Mucosa of gallbladder (tissue), 1 donor: ENCODE results near the gene FBXO5. TPM values are rescaled to one million over a fixed set of nuclear protein-coding genes. Genes with fewer than 3 reads are reported as not detected.
A peak's percentile ranks its signal among the peaks of the same experiment; 100 is the strongest.
"Not testable (repeated sequence)": the region's sequence is repeated elsewhere in the genome, so short reads cannot be mapped to it uniquely, and the experiment has no call there.

ENCODE experiments used
- DNase-seq: peaks from one replicate; pipeline ENCODE4 v3.0.0-alpha.2; 2020; ENCODE audit warnings: low spot score
- total RNA-seq: library from RNA; stranded (reverse); gene quantifications from one replicate; pipeline ENCODE4 v1.2.1, GENCODE V29; 2021
- donor health status: DM: no; HTN: no; CAD: no.

FBXO5 gene
- total RNA-seq, 1 donor from 2014 or later: 3.3 TPM

GRCh38 chr6:152993431-152993830 lies 10.6 kb upstream of the FBXO5 start:
- DNase-seq: no peak

- no peak for DNase-seq
Measured at GRCh38 chr6:152986978-152987377, 4.1 kb upstream of the FBXO5 start.

- not testable (repeated sequence) for DNase-seq
Measured at GRCh38 chr6:152985300-152985699, 2.5 kb upstream of the FBXO5 start.

- no peak for DNase-seq
Measured at GRCh38 chr6:152984513-152984872, 1.7 kb upstream of the FBXO5 start.

- peak; percentile 68 for DNase-seq
Measured at GRCh38 chr6:152983637-152984512, 1.0 kb upstream of the FBXO5 start.

- no peak for DNase-seq
Measured at GRCh38 chr6:152981989-152982903, 595 bp downstream of the FBXO5 start.

- no peak for DNase-seq
Measured at GRCh38 chr6:152981219-152981618, 1.6 kb downstream of the FBXO5 start.

- DNase-seq: no peak
Measured at GRCh38 chr6:152980656-152981055, 2.2 kb downstream of the FBXO5 start.

- DNase-seq: no peak
Measured at GRCh38 chr6:152979116-152979515, 3.7 kb downstream of the FBXO5 start.

- DNase-seq: no peak
Measured at GRCh38 chr6:152978058-152978457, 4.8 kb downstream of the FBXO5 start.

- DNase-seq: no peak
Measured at GRCh38 chr6:152977556-152977955, 5.3 kb downstream of the FBXO5 start.

GRCh38 chr6:152976749-152977148 lies 6.1 kb downstream of the FBXO5 start:
- DNase-seq: no peak

- DNase-seq: no peak
Measured at GRCh38 chr6:152975204-152975915, 7.5 kb downstream of the FBXO5 start.

GRCh38 chr6:152973916-152974315 lies 8.9 kb downstream of the FBXO5 start:
- no peak for DNase-seq

- DNase-seq: no peak
Measured at GRCh38 chr6:152969688-152970418, 13.0 kb downstream of the FBXO5 start.

- DNase-seq: not testable (repeated sequence)
Measured at GRCh38 chr6:152966168-152966894, 16.5 kb downstream of the FBXO5 start.

GRCh38 chr6:152959333-152959732 lies 23.5 kb downstream of the FBXO5 start:
- no peak for DNase-seq

- DNase-seq: no peak
Measured at GRCh38 chr6:152957796-152958195, 25.0 kb downstream of the FBXO5 start.

- DNase-seq: no peak
Measured at GRCh38 chr6:152954443-152954842, 28.4 kb downstream of the FBXO5 start.

GRCh38 chr6:152952866-152953509 lies 29.9 kb downstream of the FBXO5 start:
- no peak for DNase-seq
